Measurements from ENCODE around the gene FSIP1. TPM values are rescaled to one million over a fixed set of nuclear protein-coding genes. Genes with fewer than 3 reads are reported as not detected.

The FSIP1 gene
- total RNA-seq, 1 donor from 2014 or later = 0.41 TPM

DNA sequence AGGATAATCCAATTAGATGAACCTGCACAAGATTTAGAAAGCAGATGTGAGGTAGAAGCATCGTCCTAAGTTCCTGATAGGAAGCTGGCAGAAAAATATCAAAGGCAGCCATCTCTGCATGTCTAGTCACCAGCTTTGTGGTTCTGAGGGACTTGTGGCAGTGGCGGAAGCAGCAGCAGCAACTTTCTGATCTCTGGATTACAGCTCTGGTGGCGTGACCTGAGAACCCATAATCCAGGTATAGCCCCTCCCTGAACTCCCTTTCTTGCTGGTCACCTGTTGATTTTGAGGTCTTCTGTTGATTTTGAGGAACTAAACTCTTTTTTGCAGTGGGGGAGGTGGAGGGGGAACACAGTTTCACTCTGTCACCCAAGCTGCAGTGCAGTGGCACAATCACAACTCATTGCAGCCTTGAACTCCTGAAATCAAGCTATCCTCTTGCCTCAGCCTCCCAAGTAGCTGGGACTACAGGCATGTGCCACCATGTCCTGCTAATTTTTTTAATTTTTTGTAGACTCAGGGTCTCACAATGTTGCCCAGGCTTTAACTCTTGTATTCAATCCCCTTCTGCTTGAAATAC, 7.9 kb downstream of the FSIP1 start:
- Mint-ChIP-seq H3K36me3 (ENCODE audit: low read depth, unreplicated experiment) (no peaks in the 10 kb centered on the region), H3K4me3 (ENCODE audit: unreplicated experiment) (no peak overlapping the region)

DNA sequence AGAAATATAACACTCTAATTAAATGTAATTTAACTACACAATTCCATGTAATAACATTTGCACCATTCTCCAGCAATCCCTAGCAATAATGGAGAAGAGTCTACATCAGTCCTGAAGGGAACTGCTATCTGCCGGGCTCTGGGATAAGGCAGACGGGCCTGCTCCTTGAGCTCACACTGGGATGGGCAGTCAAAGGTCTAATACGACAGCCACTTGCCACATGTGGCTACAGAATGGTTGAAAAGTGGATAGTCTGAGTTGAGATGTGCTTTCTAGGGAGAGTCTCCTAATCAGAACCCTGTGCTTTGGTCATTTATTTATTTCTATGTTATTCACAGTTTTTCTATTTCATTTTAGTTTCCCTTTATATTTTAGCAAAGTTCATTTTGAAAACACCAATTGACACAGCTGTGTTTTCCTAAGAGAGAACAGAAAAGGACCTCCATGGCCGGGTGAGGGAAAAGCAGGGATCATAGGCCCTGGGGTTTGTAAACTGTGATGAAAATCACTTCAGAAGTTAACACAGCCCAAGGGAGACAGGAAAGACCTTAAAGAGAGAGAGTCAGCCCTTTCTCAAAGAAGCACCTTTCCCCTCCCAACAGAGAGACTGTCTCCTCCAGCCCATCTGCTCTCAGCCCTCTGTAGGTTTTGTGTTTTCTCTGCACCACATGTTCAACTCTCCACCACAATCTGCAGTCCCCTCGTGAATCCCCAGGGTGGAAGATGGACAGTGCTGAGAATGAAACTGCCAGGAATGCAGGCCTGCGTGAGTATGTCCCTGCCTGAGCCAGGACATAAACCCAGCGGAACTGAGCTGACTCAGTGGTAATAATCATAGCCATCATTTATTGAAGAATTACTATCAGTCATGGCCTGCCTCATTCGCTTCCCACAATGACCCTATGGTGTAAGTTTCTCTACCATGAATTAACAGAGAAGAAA, 11.6 kb downstream of the FSIP1 start:
- H3K27me3 Mint-ChIP-seq (ENCODE audit: unreplicated experiment) = peaks cover 2% of the 10 kb centered on the region
- TF ChIP-seq CTCF (IDR thresholded peaks at IDR 0.05; ENCODE audit: unreplicated experiment) = no peak
- no peaks in the 10 kb centered on the region for H3K9me3 Mint-ChIP-seq (ENCODE audit: unreplicated experiment)
- no peak overlapping the region for H3K4me3 Mint-ChIP-seq (ENCODE audit: unreplicated experiment)
- H3K27ac Mint-ChIP-seq (ENCODE audit: unreplicated experiment) = no peak overlapping the region
- H3K36me3 Mint-ChIP-seq (ENCODE audit: low read depth, unreplicated experiment) = no peaks in the 10 kb centered on the region
- H3K4me1 Mint-ChIP-seq (ENCODE audit: unreplicated experiment) = no peaks in the 10 kb centered on the region
- no peak for DNase-seq (ENCODE audit: low spot score)

More for the DNA sequence above, 7.9 kb downstream of the FSIP1 start:
- no peak for DNase-seq (ENCODE audit: low spot score)
- TF ChIP-seq CTCF (IDR thresholded peaks at IDR 0.05; ENCODE audit: unreplicated experiment) = no peak
- no peaks in the 10 kb centered on the region for H3K9me3 Mint-ChIP-seq (ENCODE audit: unreplicated experiment)
- H3K4me1 Mint-ChIP-seq (ENCODE audit: unreplicated experiment) = no peaks in the 10 kb centered on the region
- H3K27me3 Mint-ChIP-seq (ENCODE audit: unreplicated experiment) = peaks cover 2% of the 10 kb centered on the region
- no peak overlapping the region for H3K27ac Mint-ChIP-seq (ENCODE audit: unreplicated experiment)

GRCh38 chr15:39767921-39768320, 14.7 kb downstream of the FSIP1 start:
- no peak for TF ChIP-seq CTCF (IDR thresholded peaks at IDR 0.05; ENCODE audit: unreplicated experiment)
- H3K36me3 Mint-ChIP-seq (ENCODE audit: low read depth, unreplicated experiment) = no peaks in the 10 kb centered on the region
- no peaks in the 10 kb centered on the region for H3K9me3 Mint-ChIP-seq (ENCODE audit: unreplicated experiment)
- H3K4me3 Mint-ChIP-seq (ENCODE audit: unreplicated experiment) = no peak overlapping the region
- no peak for DNase-seq (ENCODE audit: low spot score)
- H3K27me3 Mint-ChIP-seq (ENCODE audit: unreplicated experiment) = peaks cover 2% of the 10 kb centered on the region
- no peak overlapping the region for H3K27ac Mint-ChIP-seq (ENCODE audit: unreplicated experiment)
- no peaks in the 10 kb centered on the region for H3K4me1 Mint-ChIP-seq (ENCODE audit: unreplicated experiment)

- H3K27ac Mint-ChIP-seq (ENCODE audit: unreplicated experiment) = no peak overlapping the region
- no peaks in the 10 kb centered on the region for H3K36me3 Mint-ChIP-seq (ENCODE audit: low read depth, unreplicated experiment)
- H3K4me1 Mint-ChIP-seq (ENCODE audit: unreplicated experiment) = no peaks in the 10 kb centered on the region
- no peaks in the 10 kb centered on the region for H3K27me3 Mint-ChIP-seq (ENCODE audit: unreplicated experiment)
- no peaks in the 10 kb centered on the region for H3K9me3 Mint-ChIP-seq (ENCODE audit: unreplicated experiment)
- TF ChIP-seq CTCF (IDR thresholded peaks at IDR 0.05; ENCODE audit: unreplicated experiment) = no peak
- H3K4me3 Mint-ChIP-seq (ENCODE audit: unreplicated experiment) = no peak overlapping the region
- DNase-seq (ENCODE audit: low spot score) = no peak
Observed at GRCh38 chr15:39761006-39761405, 21.6 kb downstream of the FSIP1 start.
